Tongue (tissue), 3 donors: ENCODE measurements around the gene PLEKHA1. TPM values are rescaled to one million over a fixed set of nuclear protein-coding genes. Genes with fewer than 3 reads are reported as not detected.

Source experiments
- DNase-seq: peaks from one replicate; pipeline ENCODE4 v3.0.0-alpha.2; 2015
- small RNA-seq: library from RNA; depleted of rRNA; stranded (forward); fragments of <200 nt; gene quantifications from one replicate; pipeline ENCODE3, GENCODE V24; 2014; ENCODE audit warnings: low replicate concordance
- total RNA-seq: library from RNA; depleted of rRNA; stranded (reverse); fragments of >200 nt; gene quantifications from one replicate; pipeline ENCODE4 v1.2.3, GENCODE V29; 2014

PLEKHA1 gene
- total RNA-seq, 1 donor from 2014 or later, result 65.4 TPM

- no peak for DNase-seq
These were observed 105.8 kb downstream of the PLEKHA1 start for GRCh38 chr10:122480146-122480833.

GRCh38 chr10:122481296-122482056 is 107.0 kb downstream of the PLEKHA1 start:
- DNase-seq, result no peak

Small RNA genes within 50 kb of the gene (small RNA-seq; reads per million reads assigned to genes)
- gene MIR3941 (not detected), gene RNU6-728P (not detected)

Other genes with a start within 250 kb of the PLEKHA1 start
- gene BTBD16, start 103.4 kb upstream of the PLEKHA1 start, total RNA-seq, result 0.41 TPM
- gene ARMS2, start 79.9 kb downstream of the PLEKHA1 start, total RNA-seq, result not detected
- gene HTRA1, start 86.8 kb downstream of the PLEKHA1 start, total RNA-seq, result 102 TPM
- 272 TPM for gene DMBT1, start 186.0 kb downstream of the PLEKHA1 start, total RNA-seq